Gastroesophageal sphincter (tissue), 3 donors: ENCODE results near the gene CSNK1G2.

Experiments used
- CTCF ChIP-seq, 4 experiments: fragments of 200-600 bp in 2 of 4; fragments of 450-650 bp in 2 of 4; sonication (generic) in 1 of 4; IDR thresholded peaks; one replicate each; pipeline ENCODE4 v1.5.1; 2017 to 2019; ENCODE audit warnings: antibody characterized with exemption in 4 of 4, mild to moderate bottlenecking in 2 of 4, moderate library complexity in 2 of 4
- POLR2AphosphoS5 ChIP-seq: sonication (generic); formaldehyde crosslinking; IDR thresholded peaks from one replicate; pipeline ENCODE4 v1.6.1; 2017; ENCODE audit warnings: antibody characterized with exemption

DNA sequence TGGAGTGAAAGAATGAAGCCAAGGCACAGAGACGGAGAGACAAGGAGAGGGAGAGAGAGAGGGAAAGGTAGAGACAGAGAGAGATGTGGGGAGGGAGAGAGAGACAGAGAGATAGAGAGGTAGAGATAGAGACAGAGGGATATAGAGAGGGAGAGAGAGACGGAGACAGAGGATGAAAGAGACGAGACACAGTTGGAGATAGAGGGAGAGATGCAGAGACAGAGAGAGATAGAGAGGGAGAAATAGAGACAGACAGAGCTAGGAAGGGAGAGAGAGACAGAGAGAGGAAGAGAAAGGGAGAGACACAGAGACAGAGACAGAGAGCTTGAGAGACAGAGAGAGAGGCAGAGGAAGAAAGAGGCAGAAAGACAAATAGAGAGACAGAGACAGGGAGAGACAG lies 4.5 kb upstream of the CSNK1G2 start:
- TF ChIP-seq POLR2AphosphoS5 (no peak), CTCF (IDR thresholded peaks at IDR 0.05) (no peak)
